A673 (cell line): ENCODE data around the gene GUCA2B. TPM values are rescaled to one million over a fixed set of nuclear protein-coding genes. Genes with fewer than 3 reads are reported as not detected.

Experiments used
- BruUV-seq: library from RNA; stranded (reverse); fragments of 400-500 nt; replicated peaks from 2 replicates; lab custom pipeline; 2021; lab: Mats Ljungman, UMichigan
- CTCF ChIA-PET: fragments of 300-600 bp; sonication (Branson Sonifier 250); formaldehyde crosslinking; loops from one replicate; lab custom pipeline; 2022; ENCODE audit warnings: antibody characterized with exemption; lab: Charles Lee
- POLR2A ChIA-PET: fragments of 300-600 bp; sonication (Branson Sonifier 250); formaldehyde crosslinking; loops from one replicate; lab custom pipeline; 2022; ENCODE audit warnings: antibody characterized with exemption; ENCODE audit not compliant: low non-redundant PET; lab: Charles Lee
- DNase-seq: peaks from one replicate; pipeline ENCODE4 v3.0.0-alpha.2; 2015; ENCODE audit warnings: low spot score
- H3K27ac ChIP-seq: fragments of 200-600 bp; sonication (generic); 2 replicates; pipeline ENCODE4 v1.5.1; 2016; ENCODE audit warnings: mixed run types, low read depth, mild to moderate bottlenecking, mixed read lengths, antibody characterized with exemption, low read length; ENCODE audit not compliant: poor library complexity, severe bottlenecking
- H3K27me3 ChIP-seq: fragments of 200-600 bp; sonication (generic); replicated peaks from 2 replicates; pipeline ENCODE4 v1.6.1; 2017; ENCODE audit warnings: mixed run types, low read depth, mild to moderate bottlenecking, mixed read lengths, antibody characterized with exemption, low read length; ENCODE audit not compliant: insufficient read depth, poor library complexity
- H3K36me3 ChIP-seq: fragments of 200-600 bp; sonication (generic); 2 replicates; pipeline ENCODE4 v1.6.1; 2016; ENCODE audit warnings: mixed run types, mild to moderate bottlenecking, mixed read lengths, antibody characterized with exemption, low read length; ENCODE audit not compliant: insufficient read depth, poor library complexity, severe bottlenecking
- H3K4me1 ChIP-seq: fragments of 200-600 bp; sonication (generic); 2 replicates; pipeline ENCODE4 v1.6.1; 2017; ENCODE audit warnings: mixed run types, mild to moderate bottlenecking, mixed read lengths, antibody characterized with exemption, low read length; ENCODE audit not compliant: insufficient read depth, poor library complexity, severe bottlenecking
- H3K4me3 ChIP-seq: fragments of 200-600 bp; sonication (generic); 2 replicates; pipeline ENCODE4 v1.5.1; 2016; ENCODE audit warnings: low read depth, mixed run types, mild to moderate bottlenecking, mixed read lengths, low read length; ENCODE audit not compliant: poor library complexity, severe bottlenecking
- H3K9me3 ChIP-seq: fragments of 200-600 bp; sonication (generic); 2 replicates; pipeline ENCODE4 v1.6.1; 2016; ENCODE audit warnings: mixed run types, low read depth, mild to moderate bottlenecking, mixed read lengths, antibody characterized with exemption, low read length; ENCODE audit not compliant: poor library complexity, severe bottlenecking
- EZH2 ChIP-seq: fragments of 200-600 bp; sonication (generic); IDR thresholded peaks from 2 replicates; pipeline ENCODE4 v1.6.1; 2017; ENCODE audit warnings: borderline replicate concordance, low read depth, mild to moderate bottlenecking, mixed read lengths, antibody characterized with exemption, low read length; ENCODE audit not compliant: poor library complexity, severe bottlenecking
- intact Hi-C: fragments of 100-400 bp; cut with micrococcal nuclease; formaldehyde crosslinking; loops from one replicate; pipeline ENCODE4 v1.10.0; 2022; ENCODE audit not compliant: unreplicated experiment
- total RNA-seq: library from RNA; stranded (reverse); gene quantifications from 2 replicates; pipeline ENCODE4 v1.2.3, GENCODE V29; 2021
- TF ChIP-seq, protein P1 (sequence below): fragments of 300-800, 200-600 bp; sonication (generic); conservative IDR thresholded peaks from 2 replicates; pipeline ENCODE4 v1.5.1; 2017; ENCODE audit warnings: low read depth, mild to moderate bottlenecking, antibody characterized with exemption, low read length, moderate library complexity, mixed read lengths

GUCA2B gene
- total RNA-seq, 1 experiment from 2014 or later: not detected

GRCh38 chr1:42154685-42155084, 1.5 kb downstream of the GUCA2B start:
- Histone ChIP-seq H3K27ac (no peak overlapping the region), H3K36me3 (no peaks in the 10 kb centered on the region), H3K9me3 (no peaks in the 10 kb centered on the region), H3K27me3 (no peaks in the 10 kb centered on the region), H3K4me3 (no peak overlapping the region), H3K4me1 (no peaks in the 10 kb centered on the region)
- no TSS peak for BruUV-seq
- no peak for DNase-seq
- POLR2A ChIA-PET: no interaction called here
- intact Hi-C loops: no loop called here
- CTCF ChIA-PET: no interaction called here
- TF ChIP-seq, protein P1, sequence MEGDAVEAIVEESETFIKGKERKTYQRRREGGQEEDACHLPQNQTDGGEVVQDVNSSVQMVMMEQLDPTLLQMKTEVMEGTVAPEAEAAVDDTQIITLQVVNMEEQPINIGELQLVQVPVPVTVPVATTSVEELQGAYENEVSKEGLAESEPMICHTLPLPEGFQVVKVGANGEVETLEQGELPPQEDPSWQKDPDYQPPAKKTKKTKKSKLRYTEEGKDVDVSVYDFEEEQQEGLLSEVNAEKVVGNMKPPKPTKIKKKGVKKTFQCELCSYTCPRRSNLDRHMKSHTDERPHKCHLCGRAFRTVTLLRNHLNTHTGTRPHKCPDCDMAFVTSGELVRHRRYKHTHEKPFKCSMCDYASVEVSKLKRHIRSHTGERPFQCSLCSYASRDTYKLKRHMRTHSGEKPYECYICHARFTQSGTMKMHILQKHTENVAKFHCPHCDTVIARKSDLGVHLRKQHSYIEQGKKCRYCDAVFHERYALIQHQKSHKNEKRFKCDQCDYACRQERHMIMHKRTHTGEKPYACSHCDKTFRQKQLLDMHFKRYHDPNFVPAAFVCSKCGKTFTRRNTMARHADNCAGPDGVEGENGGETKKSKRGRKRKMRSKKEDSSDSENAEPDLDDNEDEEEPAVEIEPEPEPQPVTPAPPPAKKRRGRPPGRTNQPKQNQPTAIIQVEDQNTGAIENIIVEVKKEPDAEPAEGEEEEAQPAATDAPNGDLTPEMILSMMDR: no peak
- TF ChIP-seq EZH2: no peak

DNA sequence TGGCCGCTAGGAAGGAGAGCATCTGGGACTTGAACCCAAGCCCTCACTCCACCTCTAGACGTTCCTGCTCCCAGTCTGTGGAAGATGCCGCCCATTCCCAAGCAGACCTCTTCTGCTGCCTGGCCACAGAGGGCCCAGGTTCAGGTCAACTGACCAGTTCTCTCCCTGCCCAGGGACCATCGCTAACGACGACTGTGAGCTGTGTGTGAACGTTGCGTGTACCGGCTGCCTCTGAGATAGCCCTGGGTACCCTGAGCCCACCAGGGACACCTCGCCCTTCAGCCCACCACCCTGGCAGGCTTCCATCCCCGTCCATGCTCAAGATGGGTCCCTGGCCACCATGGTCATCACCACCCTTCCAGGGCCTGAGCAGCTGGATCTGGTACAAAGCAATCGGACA, 2.2 kb downstream of the GUCA2B start:
- ChIA-PET POLR2A (no interaction called here), CTCF (no interaction called here)
- no peaks in the 10 kb centered on the region for H3K4me1 ChIP-seq
- H3K36me3 ChIP-seq: no peaks in the 10 kb centered on the region
- no peaks in the 10 kb centered on the region for H3K27me3 ChIP-seq
- no TSS peak for BruUV-seq
- no peak for DNase-seq
- TF ChIP-seq, protein P1: no peak
- TF ChIP-seq EZH2: no peak
- H3K9me3 ChIP-seq: no peaks in the 10 kb centered on the region
- intact Hi-C loops: no loop called here
- H3K4me3 ChIP-seq: no peak overlapping the region
- H3K27ac ChIP-seq: no peak overlapping the region

GRCh38 chr1:42157667-42158066, 4.5 kb downstream of the GUCA2B start:
- Histone ChIP-seq H3K27me3 (no peaks in the 10 kb centered on the region), H3K36me3 (no peaks in the 10 kb centered on the region), H3K4me3 (no peak overlapping the region), H3K4me1 (no peaks in the 10 kb centered on the region), H3K9me3 (peaks cover 6% of the 10 kb centered on the region), H3K27ac (no peak overlapping the region)
- intact Hi-C loops: no loop called here
- ChIA-PET POLR2A (interaction anchor here (0.6 kb wide), 1 partner anchor 35 kb away, joined by 5 read pairs; no protein-coding TSS in a partner anchor), CTCF (interaction anchor here (0.6 to 1.3 kb wide), 4 partner anchors 10 to 159 kb away, joined by 5 to 9 read pairs (median 6); no protein-coding TSS in a partner anchor)
- BruUV-seq: no TSS peak
- TF ChIP-seq EZH2: no peak
- TF ChIP-seq, protein P1: peak; percentile 29
- no peak for DNase-seq
